HG03439 (cell line): ENCODE results near the gene ZNF358.
A peak's percentile ranks its signal among the peaks of the same experiment; 100 is the strongest.
"Not testable (repeated sequence)": the region's sequence is repeated elsewhere in the genome, so short reads cannot be mapped to it uniquely, and the experiment has no call there.

ENCODE experiments used
- ATAC-seq: cut with Tn5 transposase; IDR thresholded peaks from one replicate; pipeline ENCODE4 v1.9.1; 2021; ENCODE audit warnings: mild to moderate bottlenecking, moderate library complexity; ENCODE audit not compliant: unreplicated experiment

ZNF358 gene

DNA sequence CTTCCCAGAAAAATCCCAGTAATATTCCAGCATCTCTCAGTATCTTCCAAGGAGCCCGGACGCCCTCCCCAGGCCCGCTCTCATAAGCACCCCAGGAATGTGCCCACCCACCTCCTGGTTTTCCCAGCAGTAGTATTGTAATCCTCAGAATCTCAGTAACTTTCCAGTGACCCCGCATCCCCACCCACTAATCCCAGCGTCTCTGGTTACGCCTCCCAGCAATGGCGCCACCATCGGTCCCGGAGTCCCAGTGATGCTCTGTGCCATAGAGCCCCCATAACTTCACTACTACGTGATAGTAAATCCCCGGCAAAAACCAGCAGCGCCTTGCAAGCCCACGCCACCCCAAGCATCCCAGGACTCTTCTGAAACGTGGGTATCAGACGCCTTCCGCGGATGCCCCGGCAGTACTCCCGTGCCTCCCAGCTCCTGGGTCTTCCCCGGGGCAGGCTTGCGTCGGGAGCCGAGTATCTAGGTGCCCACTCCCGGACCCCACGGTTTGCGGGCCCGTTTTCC lies 18.7 kb downstream of the ZNF358 start:
- peak; percentile 9 for ATAC-seq

DNA sequence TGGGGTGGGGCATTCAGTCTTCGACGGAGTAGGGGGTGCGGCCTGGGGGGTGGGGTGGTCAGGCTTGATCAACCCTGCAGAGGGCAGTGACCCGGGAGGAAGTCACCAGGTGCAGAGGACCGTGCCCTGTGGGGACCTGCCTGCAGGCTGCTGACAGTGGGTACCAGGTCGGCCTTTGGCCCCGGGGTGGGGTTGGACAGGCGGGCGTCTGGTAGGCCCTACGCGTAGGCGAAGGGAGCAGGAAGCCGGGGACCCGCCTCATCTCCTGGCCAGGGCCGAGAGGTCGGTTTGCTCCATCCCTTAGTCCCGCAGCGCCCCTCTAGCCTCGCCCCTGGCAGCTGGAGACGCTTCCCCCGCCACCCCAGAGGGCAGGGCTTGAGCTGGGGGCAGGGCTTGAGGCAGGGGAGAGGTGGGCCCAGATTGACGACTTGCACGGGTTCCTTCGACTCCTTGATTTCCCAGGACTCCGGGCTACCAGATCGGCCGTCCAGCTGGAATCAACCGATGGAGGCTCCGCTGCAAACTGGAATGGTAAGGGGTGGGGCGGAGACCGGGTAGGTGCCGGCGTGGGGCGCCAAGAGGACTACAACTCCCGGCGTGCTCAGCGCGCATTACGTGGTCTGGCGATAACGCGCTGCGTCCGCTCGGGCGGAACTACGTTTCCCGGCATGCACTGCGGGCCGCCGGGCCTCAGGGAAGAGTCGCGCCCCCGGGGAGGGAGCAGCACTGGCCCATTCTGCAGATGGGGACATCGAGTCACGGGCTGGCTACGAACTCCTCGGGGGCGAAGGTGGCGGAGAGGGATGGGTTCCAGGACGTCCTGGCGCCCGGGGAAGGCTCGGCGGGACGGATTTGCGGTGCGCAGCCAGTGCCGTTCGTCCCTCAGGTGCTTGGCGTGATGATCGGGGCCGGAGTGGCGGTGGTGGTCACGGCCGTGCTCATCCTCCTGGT lies 19.4 kb downstream of the ZNF358 start, which contains the start of gene PNPLA6:
Gene PNPLA6, plus strand, starts transcription at position 671 of the 951 bp plus-strand sequence. Its CDS starts 72 bp downstream, at position 743.
- peak; percentile 74 for ATAC-seq

DNA sequence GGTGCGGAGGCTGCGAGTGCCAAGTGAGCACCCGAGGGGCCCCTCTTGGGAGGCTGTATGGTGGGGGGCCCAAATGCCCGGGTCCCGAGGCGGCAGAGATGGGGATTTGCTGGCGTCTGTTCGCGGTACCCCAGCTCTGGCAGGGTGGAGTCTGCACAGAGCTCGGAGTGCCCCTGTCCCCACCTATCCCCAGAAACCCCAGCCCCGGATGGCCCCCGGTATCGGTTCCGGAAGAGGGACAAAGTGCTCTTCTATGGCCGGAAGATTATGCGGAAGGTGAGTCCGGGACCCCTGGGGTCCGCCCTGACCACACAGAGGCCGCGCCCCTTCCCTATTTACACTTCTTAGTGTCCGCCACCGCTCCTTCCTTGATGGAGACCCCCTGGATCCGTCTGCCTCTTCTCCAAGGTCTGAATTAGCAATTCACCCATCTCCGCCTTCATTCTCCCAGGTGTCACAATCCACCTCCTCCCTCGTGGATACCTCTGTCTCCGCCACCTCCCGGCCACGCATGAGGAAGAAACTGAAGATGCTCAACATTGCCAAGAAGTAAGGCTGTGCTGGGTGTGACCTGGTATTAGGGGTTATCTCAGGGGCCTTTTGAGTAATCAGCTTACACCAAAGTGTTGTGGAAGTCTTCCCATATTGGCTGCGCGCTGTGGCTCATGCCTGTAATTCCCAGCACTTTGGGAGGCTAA lies 20.2 kb downstream of the ZNF358 start:
- peak; percentile 1 for ATAC-seq

DNA sequence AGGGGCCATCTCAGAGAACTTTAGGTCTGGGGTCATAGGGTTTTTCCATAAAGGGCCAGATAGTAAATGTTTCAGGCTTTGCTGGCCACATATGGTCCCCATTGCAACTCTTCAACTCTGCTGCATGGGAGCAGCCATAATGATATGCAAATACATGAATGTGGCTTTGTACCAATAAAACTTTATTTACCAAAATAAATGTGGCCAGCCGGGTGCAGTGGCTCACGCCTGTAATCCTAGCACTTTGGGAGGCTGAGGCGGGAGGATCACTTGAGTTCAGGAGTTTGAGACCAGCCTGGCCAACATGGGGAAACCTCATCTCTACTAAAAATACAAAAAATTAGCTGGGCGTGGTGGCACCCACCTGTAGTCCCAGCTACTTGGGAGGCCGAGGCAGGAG lies 23.1 kb downstream of the ZNF358 start:
- ATAC-seq, result not testable (repeated sequence)

DNA sequence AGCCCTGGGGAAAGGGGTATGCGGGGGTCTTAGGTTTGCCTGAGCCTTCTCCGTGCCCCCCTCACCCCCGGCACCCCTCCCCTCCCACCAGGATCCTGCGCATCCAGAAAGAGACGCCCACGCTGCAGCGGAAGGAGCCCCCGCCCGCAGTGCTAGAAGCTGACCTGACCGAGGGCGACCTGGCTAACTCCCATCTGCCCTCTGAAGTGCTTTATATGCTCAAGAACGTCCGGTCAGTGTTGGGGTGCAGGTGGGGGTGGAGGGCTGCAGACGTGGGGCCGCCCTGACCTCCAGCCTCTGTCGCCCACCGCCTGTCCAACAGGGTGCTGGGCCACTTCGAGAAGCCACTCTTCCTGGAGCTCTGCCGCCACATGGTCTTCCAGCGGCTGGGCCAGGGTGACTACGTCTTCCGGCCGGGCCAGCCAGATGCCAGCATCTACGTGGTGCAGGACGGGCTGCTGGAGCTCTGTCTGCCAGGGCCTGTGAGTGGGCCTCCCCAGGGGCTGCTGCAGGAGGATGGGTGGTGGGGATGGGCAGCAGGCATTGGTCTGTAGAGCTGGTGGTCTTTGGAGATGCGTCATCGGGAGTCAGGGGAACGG lies 24.0 kb downstream of the ZNF358 start:
- ATAC-seq, result no peak

DNA sequence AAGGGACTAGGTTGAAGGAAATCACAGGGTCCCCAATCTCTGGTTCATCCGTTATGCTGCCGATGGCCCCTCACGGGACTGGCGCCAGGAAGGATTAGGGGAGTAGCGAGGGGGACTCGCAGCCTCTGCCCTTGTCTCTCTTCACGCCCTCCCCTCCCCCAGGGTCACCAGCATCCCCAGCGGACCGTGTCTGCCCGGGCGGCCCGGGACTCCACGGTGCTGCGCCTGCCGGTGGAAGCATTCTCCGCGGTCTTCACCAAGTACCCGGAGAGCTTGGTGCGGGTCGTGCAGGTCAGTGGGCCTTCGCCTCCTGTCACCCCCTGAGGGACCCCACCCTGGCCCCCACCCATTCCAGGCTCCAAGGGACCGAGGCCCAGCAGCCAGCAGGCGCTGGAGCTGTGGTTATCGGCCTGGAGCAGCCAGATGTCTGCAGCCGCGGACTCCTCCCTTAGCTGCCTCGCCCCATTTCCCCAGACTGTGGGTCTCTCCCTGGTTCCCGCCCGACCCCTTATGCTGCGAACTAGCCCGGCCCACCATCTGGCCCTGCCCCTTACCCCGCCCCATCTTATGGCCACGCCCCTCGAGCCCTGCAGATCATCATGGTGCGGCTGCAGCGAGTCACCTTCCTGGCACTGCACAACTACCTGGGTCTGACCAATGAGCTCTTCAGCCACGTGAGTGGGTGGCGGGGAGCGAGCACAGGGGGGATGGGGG lies 25.0 kb downstream of the ZNF358 start:
- ATAC-seq, result no peak

DNA sequence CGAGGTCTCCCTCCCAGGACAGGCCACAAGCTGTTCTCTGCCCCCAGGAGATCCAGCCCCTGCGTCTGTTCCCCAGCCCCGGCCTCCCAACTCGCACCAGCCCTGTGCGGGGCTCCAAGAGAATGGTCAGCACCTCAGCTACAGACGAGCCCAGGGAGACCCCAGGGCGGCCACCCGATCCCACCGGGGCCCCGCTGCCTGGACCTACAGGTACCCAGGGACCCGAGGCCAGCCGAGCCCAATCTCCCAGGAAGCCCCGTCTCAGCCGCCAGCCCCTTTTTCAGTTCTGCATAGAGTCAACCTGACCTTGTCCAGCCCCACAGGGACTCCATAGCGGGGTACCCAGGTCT lies 25.5 kb downstream of the ZNF358 start:
- no peak for ATAC-seq

DNA sequence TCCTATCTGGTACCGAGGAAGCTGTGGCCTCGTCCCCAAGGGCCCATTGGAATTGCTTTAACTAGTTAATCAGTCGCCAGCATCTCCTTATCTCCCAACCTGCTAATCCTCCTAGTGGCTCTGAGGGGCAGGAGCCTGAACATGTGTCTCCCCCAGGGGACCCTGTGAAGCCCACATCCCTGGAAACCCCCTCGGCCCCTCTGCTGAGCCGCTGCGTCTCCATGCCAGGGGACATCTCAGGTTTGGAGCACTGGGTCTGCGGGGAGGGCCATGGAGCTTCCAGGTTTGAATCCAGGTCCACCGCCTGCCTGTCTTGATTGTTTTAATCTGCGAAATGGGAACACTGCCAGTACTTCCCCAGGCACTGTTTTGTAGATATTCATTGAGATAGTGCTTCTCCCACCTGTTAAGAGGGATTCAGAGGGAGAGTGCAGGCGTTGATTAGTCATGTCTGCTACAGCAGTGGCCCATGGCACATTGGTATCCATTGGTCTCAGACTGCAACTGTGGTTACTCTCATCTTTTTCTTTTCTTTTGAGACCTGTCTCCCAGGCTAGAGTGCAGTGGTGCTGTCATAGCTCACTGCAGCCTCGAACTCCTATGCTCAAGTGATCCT lies 26.0 kb downstream of the ZNF358 start:
- no peak for ATAC-seq

DNA sequence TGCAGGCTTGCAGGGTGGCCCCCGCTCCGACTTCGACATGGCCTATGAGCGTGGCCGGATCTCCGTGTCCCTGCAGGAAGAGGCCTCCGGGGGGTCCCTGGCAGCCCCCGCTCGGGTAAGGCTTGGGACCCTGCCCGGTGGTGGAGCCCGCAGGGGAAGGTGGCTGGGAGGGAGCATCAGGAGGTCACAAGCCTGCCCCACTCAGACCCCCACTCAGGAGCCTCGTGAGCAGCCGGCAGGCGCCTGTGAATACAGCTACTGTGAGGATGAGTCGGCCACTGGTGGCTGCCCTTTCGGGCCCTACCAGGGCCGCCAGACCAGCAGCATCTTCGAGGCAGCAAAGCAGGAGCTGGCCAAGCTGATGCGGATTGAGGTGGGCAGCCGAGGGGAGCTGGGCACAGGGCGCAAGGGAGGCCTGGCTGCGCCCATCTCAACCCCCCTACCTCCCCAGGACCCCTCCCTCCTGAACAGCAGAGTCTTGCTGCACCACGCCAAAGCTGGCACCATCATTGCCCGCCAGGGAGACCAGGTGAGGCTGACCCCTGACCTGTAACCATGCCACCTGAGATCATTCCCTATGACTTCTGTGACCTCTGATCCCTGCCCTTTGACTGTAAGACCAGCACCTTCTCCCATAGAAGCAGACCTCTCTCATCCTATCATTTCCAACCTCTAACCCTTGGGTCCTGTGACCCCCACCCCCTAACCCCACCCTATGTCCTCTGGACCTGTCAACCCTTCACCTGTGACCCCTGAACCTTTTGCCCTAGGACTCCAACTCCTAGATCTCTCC lies 26.8 kb downstream of the ZNF358 start:
- ATAC-seq, result no peak

DNA sequence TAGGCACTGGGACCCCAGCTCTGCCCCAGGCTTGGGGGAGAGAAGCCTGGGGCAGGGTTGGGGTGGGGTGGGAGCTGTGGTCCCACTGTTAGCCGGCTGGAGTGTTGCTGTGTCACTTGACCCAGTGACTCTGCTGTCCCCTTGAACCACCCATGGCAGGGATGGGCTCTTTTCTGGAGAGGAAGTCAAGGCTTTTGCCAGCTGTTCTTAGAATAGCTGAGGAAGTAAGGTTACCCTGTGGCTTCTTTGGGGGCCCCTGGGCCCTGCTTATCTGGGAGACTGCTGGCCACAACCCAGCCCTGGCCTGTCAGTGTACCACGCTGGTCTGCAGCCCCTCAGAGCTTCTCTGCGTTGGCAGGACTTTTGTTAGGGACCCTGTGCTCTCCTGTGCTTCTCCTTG lies 28.7 kb downstream of the ZNF358 start:
- no peak for ATAC-seq

DNA sequence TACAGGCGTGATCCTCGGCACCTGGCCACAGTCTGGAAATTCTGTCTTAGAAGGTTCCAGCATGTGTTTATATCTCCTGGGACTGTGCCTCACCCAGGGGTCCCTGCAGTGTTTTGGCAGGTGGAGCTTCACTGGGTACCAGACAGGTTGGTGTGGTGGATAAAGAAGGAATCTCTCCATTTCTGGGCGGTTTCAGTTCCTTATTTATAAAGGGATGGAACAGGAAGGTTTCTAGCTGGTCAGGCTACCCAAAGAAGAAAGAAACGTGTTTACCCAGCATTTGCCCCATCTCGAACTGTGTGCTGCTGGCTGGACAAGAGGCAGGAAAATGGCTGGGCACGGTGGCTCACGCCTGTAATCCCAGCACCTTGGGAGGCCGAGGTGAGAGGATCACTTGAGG lies 29.4 kb downstream of the ZNF358 start:
- ATAC-seq, result no peak

DNA sequence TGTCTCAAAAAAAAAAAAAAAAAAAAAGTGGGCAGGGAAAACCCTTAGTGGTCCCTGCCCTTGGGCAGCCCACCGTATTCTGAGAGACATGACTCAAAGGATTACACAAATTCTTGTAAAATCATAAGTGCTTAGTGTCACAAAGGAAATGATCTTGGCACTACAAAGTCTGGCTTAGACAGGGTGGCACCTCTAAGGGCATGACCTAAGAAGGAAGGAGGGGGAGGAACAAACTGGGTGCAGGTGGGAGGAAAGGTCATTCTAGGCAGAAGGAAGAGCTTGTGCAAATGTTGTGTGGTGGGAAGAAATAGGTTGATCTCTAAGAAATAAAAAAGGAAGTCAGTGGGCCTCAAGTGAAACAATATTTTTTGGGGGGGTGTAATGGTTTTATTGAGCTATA lies 30.0 kb downstream of the ZNF358 start:
- no peak for ATAC-seq

DNA sequence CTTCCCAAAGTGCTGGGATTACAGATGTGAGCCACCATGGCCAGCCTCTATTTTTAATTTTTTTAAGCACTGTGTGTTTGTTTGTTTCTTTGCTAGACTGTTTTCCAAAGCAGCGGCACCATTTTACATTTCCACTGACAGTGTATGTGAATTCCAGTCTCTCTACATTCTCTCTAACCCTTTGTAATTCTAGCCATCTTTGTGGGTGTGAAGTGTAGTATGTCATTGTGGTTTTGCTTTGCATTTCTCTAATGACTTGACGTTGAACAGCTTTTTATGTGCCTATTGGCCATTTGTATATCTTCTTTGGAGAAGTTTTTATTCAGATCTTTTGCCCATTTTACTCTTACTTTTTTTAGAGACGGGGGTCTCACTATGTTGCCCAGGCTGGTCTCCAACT lies 31.3 kb downstream of the ZNF358 start:
- no peak for ATAC-seq

DNA sequence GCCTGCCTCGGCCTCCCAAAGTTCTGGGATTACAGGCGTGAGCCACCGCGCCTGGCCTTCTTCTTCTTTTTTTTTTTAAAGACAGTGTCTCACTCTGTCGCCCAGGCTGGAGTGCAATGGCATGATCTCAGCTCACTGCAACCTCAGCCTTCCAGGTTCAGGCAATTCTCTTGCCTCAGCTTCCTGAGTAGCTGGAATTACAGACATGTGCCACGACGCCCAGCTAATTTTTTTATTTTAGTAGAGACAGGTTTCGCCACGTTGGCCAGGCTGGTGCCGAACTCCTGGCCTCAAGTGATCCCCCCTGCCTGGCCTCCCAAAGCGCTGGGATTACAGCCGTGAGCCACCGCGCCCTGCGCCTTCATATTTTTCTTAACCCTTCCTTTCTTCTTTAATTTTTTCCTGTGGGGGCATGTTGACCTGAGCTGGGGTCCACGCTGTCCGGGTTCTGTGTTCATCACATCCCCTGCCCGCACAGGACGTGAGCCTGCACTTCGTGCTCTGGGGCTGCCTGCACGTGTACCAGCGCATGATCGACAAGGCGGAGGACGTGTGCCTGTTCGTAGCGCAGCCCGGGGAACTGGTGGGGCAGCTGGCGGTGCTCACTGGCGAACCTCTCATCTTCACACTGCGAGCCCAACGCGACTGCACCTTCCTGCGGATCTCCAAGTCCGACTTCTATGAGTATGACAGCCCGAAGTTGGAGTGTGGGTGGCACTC lies 33.7 kb downstream of the ZNF358 start:
- no peak for ATAC-seq

DNA sequence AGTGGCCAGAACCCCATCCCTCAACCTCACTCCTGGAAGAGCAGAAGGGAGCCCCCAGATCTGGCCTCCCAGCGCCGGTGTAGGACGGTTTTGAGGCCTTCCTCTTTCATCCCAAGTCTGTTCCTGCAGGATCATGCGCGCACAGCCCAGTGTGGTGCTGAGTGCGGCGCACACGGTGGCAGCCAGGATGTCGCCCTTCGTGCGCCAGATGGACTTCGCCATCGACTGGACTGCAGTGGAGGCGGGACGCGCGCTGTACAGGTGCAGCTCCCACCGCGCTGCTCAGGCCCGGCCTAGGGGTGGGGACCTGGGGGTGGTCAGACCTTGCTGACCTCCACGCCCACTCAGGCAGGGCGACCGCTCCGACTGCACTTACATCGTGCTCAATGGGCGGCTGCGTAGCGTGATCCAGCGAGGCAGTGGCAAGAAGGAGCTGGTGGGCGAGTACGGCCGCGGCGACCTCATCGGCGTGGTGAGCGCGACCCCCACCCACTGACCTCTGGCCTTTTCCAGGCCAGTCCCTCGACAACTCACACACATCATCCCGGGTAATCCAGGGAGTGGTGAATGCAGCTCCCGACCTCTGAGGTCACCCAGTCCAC lies 34.4 kb downstream of the ZNF358 start:
- no peak for ATAC-seq

DNA sequence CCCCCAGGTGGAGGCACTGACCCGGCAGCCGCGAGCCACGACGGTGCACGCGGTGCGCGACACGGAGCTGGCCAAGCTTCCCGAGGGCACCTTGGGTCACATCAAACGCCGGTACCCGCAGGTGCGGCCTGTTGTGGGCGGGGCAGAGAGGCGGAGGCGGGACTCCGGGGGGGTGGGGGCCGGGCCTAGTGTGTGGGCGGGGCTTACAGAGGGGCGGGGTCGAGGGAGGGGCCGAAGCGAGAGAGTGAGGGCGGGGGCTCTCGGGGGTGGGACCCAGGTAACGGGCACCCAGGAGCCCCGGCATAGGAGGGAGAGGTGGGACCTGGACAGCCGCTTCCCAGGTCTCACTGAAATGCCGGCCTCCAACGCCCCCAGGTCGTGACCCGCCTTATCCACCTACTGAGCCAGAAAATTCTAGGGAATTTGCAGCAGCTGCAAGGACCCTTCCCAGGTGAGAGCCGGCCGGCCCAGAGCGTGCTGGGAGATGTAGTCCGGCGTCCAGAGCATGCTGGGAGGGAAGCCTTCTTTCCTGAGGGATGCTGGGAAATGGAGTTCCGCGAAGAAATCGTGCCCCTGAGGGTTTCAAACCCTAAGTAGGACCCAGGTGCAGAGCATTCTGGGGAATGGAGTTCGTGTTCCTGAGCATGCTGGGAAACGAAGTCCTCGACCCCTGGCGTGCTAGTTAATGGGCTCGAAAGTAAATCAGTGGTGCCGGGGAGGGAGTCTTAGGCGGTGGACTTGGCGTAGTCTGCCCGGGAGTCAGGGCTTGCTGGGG lies 35.3 kb downstream of the ZNF358 start:
- no peak for ATAC-seq

DNA sequence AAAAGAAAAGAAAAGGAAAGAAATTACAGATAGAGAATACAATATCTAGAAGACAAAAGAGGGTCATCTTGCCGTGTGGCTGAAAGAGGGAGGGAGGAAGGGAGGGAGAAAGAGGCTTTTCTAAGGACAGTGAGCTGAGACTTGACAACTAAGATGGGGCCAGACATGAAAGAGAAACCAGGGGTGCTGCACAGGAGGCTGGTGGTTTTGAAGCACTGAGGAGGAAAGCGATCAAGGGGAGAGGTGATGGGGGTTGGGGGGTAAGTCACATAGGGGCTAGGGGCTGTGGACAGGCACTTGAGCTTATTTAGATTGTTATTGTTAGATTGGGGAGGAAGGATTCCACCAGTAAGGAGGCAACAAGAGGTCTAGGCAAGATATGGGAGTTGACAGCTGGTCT lies 36.9 kb downstream of the ZNF358 start:
- no peak for ATAC-seq

DNA sequence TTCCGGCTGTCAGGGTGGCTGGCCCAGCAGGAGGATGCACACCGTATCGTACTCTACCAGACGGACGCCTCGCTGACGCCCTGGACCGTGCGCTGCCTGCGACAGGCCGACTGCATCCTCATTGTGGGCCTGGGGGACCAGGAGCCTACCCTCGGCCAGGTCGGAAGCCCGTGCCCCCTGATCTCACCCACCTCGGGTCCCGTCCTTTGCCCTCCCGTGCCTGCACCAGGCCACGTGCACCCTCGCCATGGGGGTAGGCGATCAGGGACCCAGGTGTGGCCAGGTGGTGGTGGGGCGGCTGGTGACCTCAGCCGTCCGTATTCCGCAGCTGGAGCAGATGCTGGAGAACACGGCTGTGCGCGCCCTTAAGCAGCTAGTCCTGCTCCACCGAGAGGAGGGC lies 38.7 kb downstream of the ZNF358 start:
- ATAC-seq, result no peak
